Activated CD4-positive, CD25-positive, alpha-beta regulatory T cell treated with anti-CD3 and anti-CD28 coated beads, Interleukin-2, amount 50 U/mL, for 72 hours (primary cell): ENCODE results near the gene DES.

ENCODE experiments used
- DNase-seq: peaks from one replicate; pipeline ENCODE4 v3.0.0; 2021

DES gene

DNA sequence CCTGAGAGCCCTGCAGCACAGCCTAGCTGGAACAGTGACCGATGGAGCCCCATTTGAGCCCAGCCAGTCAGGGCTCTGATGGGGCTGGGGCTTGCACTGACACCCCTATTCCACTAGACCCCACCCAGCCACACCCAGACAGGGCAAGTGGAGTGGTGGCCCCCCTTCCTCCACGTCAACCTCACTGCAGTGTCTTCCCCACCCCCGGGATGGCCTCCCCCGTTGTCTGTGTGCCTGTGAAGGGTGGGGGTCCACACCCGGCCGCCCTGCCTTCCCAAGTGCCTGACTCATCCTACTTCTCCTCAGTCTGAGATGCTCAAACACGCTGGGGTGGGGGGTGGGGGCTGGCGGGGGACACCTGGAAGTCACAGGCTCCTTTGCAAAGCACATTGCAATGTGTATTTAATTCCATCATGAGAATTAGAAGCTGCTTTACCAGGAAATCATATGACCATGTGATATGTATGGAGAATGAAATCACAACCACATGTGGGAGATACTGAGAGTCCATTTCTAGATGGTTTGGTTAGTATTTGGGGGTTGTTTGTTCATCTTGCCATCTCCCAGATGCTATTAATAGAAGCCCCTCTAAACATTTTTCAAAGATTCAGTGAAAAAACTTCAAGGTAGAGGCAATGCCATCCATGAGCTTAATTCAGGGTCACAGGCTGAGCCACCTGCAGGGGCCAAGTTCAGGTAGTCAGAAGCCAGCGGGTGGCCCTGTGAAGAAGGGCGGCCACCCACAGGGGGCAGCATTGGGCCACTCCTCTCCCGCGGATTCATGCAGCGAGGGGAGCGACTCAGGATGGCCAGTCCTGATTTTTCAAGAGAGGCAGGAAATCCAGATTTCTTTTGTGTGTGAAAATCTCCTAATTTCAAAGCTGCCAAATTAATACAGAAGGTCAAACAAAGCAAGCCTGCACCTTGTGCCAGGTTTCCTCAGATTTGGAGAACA, 57.8 kb downstream of the DES start:
- DNase-seq = peak; percentile 75
